Uterus (tissue), 4 donors: ENCODE results near the gene ANKRD45. TPM values are rescaled to one million over a fixed set of nuclear protein-coding genes. Genes with fewer than 3 reads are reported as not detected.
"Not testable (repeated sequence)": the region's sequence is repeated elsewhere in the genome, so short reads cannot be mapped to it uniquely, and the experiment has no call there.

Experiments
- DNase-seq, 2 donors: peaks; one replicate each; pipeline ENCODE4 v3.0.0-alpha.2; 2019 to 2020
- H3K27ac ChIP-seq, 2 donors: fragments of 200-600 bp; sonication (generic); 1 replicate in 1 of 2; 2 replicates in 1 of 2; pipeline ENCODE4 v1.5.1; 2016 to 2018
- H3K27me3 ChIP-seq, 2 donors: fragments of 200-600 bp; sonication (generic); one replicate each; pipeline ENCODE4 v1.5.1; 2018 to 2019; ENCODE audit warnings: control low read depth in 1 of 2
- H3K36me3 ChIP-seq, 2 donors: fragments of 200-600 bp; sonication (generic); one replicate each; pipeline ENCODE4 v1.5.1; 2019; ENCODE audit warnings: control low read depth in 1 of 2
- H3K4me1 ChIP-seq, 2 donors: fragments of 200-600 bp; sonication (generic); one replicate each; pipeline ENCODE4 v1.5.1; 2018 to 2019; ENCODE audit warnings: control low read depth in 1 of 2
- H3K4me3 ChIP-seq, 2 donors: fragments of 200-600 bp; sonication (generic); 1 replicate in 1 of 2; 2 replicates in 1 of 2; pipeline ENCODE4 v1.5.1; 2018 to 2019; ENCODE audit warnings: mild to moderate bottlenecking in 1 of 2
- H3K9me3 ChIP-seq, 2 donors: fragments of 200-600 bp; sonication (generic); one replicate each; pipeline ENCODE4 v1.5.1; 2019; ENCODE audit warnings: control low read depth in 1 of 2
- CTCF ChIP-seq, 4 experiments: fragments of 200-600 bp in 2 of 4; fragments of 450-650 bp in 2 of 4; sonication (generic) in 2 of 4; IDR thresholded peaks; one replicate each; pipeline ENCODE4 v1.5.1; 2016 to 2019; ENCODE audit warnings: antibody characterized with exemption in 4 of 4, mild to moderate bottlenecking in 2 of 4, moderate library complexity in 1 of 4
- POLR2A ChIP-seq, 2 donors: fragments of 450-650 bp; IDR thresholded peaks; one replicate each; pipeline ENCODE4 v1.6.1; 2016; ENCODE audit warnings: antibody characterized with exemption in 2 of 2, mild to moderate bottlenecking in 1 of 2, moderate library complexity in 1 of 2
- intact Hi-C: fragments of 100-400 bp; cut with DNase I; formaldehyde crosslinking; loops from one replicate; pipeline ENCODE4 v1.15.1; 2023; ENCODE audit warnings: low total_unique reads
- total RNA-seq, 4 donors: library from RNA; depleted of rRNA in 3 of 4; stranded (reverse); fragments of >200 nt in 3 of 4; gene quantifications; one replicate each; pipeline versions ENCODE4 v1.1.0 to v1.2.4, GENCODE V29; 2014 to 2023
- donor health status: DM: yes; HTN: yes; CAD: no.

Gene ANKRD45
- total RNA-seq, 4 donors from 2014 or later = 0.51 to 10.2 (median 2.8) TPM; not detected in 1

- Histone ChIP-seq H3K36me3 (no peaks in the 10 kb centered on the region), H3K9me3 (no peaks in the 10 kb centered on the region), H3K27ac (no peak overlapping the region), H3K4me1 (no peaks in the 10 kb centered on the region), H3K4me3 (no peak overlapping the region), H3K27me3 (no peaks in the 10 kb centered on the region)
- no peak for DNase-seq
- no peak for TF ChIP-seq CTCF (IDR thresholded peaks at IDR 0.05)
- TF ChIP-seq POLR2A (IDR thresholded peaks at IDR 0.05) = no peak
- intact Hi-C loops = no loop called here
Measured at GRCh38 chr1:173708787-173709186, 39.1 kb upstream of the ANKRD45 start.

DNA sequence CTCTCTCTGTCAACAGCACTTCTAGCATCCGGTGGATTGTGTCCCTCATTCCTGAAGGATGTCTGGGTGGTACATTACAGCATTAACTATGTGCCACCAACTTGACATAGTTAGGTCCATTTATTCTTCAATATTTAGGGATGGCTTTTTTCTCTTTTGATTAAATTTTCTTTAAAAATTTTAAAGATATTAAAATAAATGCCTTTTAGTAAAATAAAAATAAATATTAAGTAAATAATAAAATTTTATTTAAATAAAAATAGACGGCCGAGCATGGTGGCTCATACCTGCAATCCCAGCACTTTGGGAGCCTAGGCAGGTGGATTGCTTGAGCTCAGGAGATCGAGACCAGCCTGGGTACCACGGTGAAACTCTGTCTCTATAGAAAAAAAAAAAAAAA lies 35.5 kb upstream of the ANKRD45 start:
- H3K9me3 ChIP-seq = no peaks in the 10 kb centered on the region
- TF ChIP-seq POLR2A (IDR thresholded peaks at IDR 0.05) (no peak), CTCF (IDR thresholded peaks at IDR 0.05) (no peak)
- H3K4me1 ChIP-seq = no peaks in the 10 kb centered on the region
- H3K27ac ChIP-seq = no peak overlapping the region
- H3K4me3 ChIP-seq = no peak overlapping the region
- intact Hi-C loops = no loop called here
- no peak for DNase-seq
- no peaks in the 10 kb centered on the region for H3K27me3 ChIP-seq
- no peaks in the 10 kb centered on the region for H3K36me3 ChIP-seq

- H3K9me3 ChIP-seq = no peaks in the 10 kb centered on the region
Measured at GRCh38 chr1:173702736-173703135, 33.1 kb upstream of the ANKRD45 start.

GRCh38 chr1:173701299-173701698 lies 31.6 kb upstream of the ANKRD45 start:
- H3K4me1 ChIP-seq, intact Hi-C loops, H3K27ac ChIP-seq, H3K36me3 ChIP-seq, H3K27me3 ChIP-seq, H3K4me3 ChIP-seq, H3K9me3 ChIP-seq, DNase-seq: not testable (repeated sequence)

More at GRCh38 chr1:173702736-173703135, 33.1 kb upstream of the ANKRD45 start:
- no peak for TF ChIP-seq POLR2A (IDR thresholded peaks at IDR 0.05)
- TF ChIP-seq CTCF (IDR thresholded peaks at IDR 0.05) = no peak
- Histone ChIP-seq H3K4me1 (no peaks in the 10 kb centered on the region), H3K4me3 (no peak overlapping the region), H3K27me3 (no peaks in the 10 kb centered on the region), H3K36me3 (no peaks in the 10 kb centered on the region), H3K27ac (no peak overlapping the region)
- DNase-seq = no peak
- intact Hi-C loops = no loop called here

DNA sequence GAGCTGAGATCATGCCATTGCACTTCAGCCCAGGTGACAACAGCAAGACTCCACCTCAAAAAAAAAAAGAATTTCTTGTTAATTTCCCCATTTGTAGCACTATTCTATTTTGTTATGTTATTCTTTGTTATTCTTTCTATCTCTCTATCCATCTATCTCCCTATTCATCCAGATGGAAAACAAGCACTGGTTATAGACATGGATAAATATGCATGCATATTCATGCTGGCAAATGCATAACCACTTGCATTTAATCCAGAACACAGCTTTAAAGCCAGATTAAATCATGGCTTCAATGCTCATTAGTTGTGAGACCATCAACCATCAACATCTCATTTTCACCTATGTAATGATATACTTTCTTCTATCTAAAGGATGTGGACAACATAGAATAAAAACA lies 23.6 kb upstream of the ANKRD45 start:
- no peak for TF ChIP-seq POLR2A (IDR thresholded peaks at IDR 0.05)
- TF ChIP-seq CTCF (IDR thresholded peaks at IDR 0.05) = no peak
- intact Hi-C loops = no loop called here
- Histone ChIP-seq H3K4me3 (no peak overlapping the region), H3K9me3 (no peaks in the 10 kb centered on the region), H3K27me3 (no peaks in the 10 kb centered on the region), H3K4me1 (no peaks in the 10 kb centered on the region), H3K36me3 (no peaks in the 10 kb centered on the region), H3K27ac (no peak overlapping the region)
- DNase-seq = no peak

- no peaks in the 10 kb centered on the region for H3K4me1 ChIP-seq
- H3K27ac ChIP-seq = no peak overlapping the region
- intact Hi-C loops = no loop called here
- no peaks in the 10 kb centered on the region for H3K36me3 ChIP-seq
- no peaks in the 10 kb centered on the region for H3K27me3 ChIP-seq
- no peak overlapping the region for H3K4me3 ChIP-seq
- no peaks in the 10 kb centered on the region for H3K9me3 ChIP-seq
- no peak for DNase-seq
- TF ChIP-seq CTCF (IDR thresholded peaks at IDR 0.05) (no peak), POLR2A (IDR thresholded peaks at IDR 0.05) (no peak)
Measured at GRCh38 chr1:173688300-173688699, 18.6 kb upstream of the ANKRD45 start.

DNA sequence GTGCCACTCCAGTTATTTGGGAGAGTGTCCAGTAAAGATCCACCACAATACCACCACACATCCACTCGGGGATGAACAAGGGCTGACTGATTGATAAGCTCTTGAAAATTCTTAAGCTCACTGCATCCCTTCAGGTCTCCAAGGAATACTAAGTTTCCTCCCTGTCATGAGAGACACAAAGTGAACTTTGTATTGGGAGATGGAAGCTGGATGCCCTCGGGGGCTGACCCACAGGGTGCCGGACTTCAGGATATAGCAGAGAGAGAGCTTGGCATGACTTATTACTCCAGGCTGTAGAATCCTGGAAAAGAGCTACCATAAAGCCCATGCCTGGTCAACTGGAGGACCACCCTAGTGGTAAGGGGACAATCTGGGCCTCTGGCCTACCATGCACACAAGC lies 15.5 kb upstream of the ANKRD45 start:
- H3K36me3 ChIP-seq, DNase-seq, H3K9me3 ChIP-seq, H3K4me1 ChIP-seq, intact Hi-C loops, H3K27ac ChIP-seq, H3K27me3 ChIP-seq, H3K4me3 ChIP-seq: not testable (repeated sequence)

DNA sequence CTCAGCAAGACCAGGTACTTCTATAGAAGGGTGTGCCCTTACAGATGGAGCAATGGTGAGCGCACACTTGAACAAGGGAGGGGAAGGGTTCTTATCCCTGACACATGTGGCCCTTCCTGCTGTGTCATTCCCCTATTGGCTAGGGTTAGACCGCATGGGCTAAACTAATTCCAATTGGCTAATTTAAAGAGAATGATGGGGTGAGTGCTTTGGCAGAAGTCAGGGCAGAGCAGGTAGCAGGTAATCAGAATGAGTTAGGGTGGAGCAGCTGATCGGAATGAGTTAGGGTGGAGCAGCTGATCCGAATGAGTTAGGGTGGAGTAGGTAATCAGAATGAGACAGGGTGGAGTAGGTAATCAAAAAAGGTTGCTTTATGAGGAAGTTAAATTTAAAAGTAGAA lies 14.2 kb upstream of the ANKRD45 start:
- H3K27me3 ChIP-seq, intact Hi-C loops, H3K4me1 ChIP-seq, H3K9me3 ChIP-seq, DNase-seq, H3K4me3 ChIP-seq, H3K36me3 ChIP-seq, H3K27ac ChIP-seq: not testable (repeated sequence)
